Endothelial cell of umbilical vein (primary cell): ENCODE data around the gene HOXD8. TPM values are rescaled to one million over a fixed set of nuclear protein-coding genes. Genes with fewer than 3 reads are reported as not detected.

ENCODE experiments used
- BruUV-seq: library from RNA; stranded (reverse); fragments of 400-500 nt; replicated peaks from 2 replicates; lab custom pipeline; 2021; lab: Mats Ljungman, UMichigan
- CTCF ChIA-PET: fragments of 300-600, 350-600 bp; sonication (Branson Sonifier 250); formaldehyde crosslinking; loops from one replicate; lab custom pipeline; 2021; ENCODE audit warnings: antibody characterized with exemption, inconsistent platforms; lab: Charles Lee
- POLR2A ChIA-PET: fragments of 300-600, 350-600 bp; sonication (Branson Sonifier 250); formaldehyde crosslinking; loops from one replicate; lab custom pipeline; 2021; ENCODE audit warnings: antibody characterized with exemption, inconsistent platforms; lab: Charles Lee
- DNase-seq: peaks from one replicate; pipeline ENCODE4 v3.0.0-alpha.2; 2011; ENCODE audit warnings: low read depth, low spot score
- FAIRE-seq: peaks from 2 replicates; lab custom pipeline; 2011; peaks lifted over from hg19 to GRCh38; lab: Jason Lieb, UNC
- H2AFZ ChIP-seq: 2 replicates; pipeline ENCODE4 v1.6.0; 2012; ENCODE audit warnings: low read depth, low read length, control low read depth, inconsistent platforms
- H3K27ac ChIP-seq: 2 replicates; pipeline ENCODE4 v1.5.1; 2011; ENCODE audit warnings: low read depth, mild to moderate bottlenecking, control low read depth, low read length, moderate library complexity; ENCODE audit not compliant: insufficient read depth
- H3K27me3 ChIP-seq, 2 experiments: 2 replicates each; pipeline versions ENCODE4 v1.6.0 to v1.6.1; 2011; ENCODE audit warnings: low read length in 2 of 2, mixed read lengths in 1 of 2; ENCODE audit not compliant: control insufficient read depth in 2 of 2, insufficient read depth in 2 of 2
- H3K36me3 ChIP-seq, 2 experiments: 2 replicates in 1 of 2; 3 replicates in 1 of 2; pipeline ENCODE4 v1.5.1; 2011; ENCODE audit warnings: low read length in 2 of 2, mild to moderate bottlenecking in 1 of 2, moderate library complexity in 1 of 2; ENCODE audit not compliant: control insufficient read depth in 2 of 2, insufficient read depth in 2 of 2; ENCODE audit errors: extremely low read depth in 1 of 2
- H3K4me1 ChIP-seq: 3 replicates; pipeline ENCODE4 v1.5.1; 2011; ENCODE audit warnings: mild to moderate bottlenecking, low read length; ENCODE audit not compliant: control insufficient read depth, insufficient read depth; ENCODE audit errors: extremely low read depth
- H3K4me2 ChIP-seq: 2 replicates; pipeline ENCODE4 v1.6.1; 2011; ENCODE audit warnings: low read length, control low read depth, mixed read lengths; ENCODE audit not compliant: insufficient read depth
- H3K4me3 ChIP-seq, 3 experiments: fragments of 200-600 bp in 1 of 3; sonication (generic), shearing (Covaris generic) in 1 of 3; replicated peaks in 1 of 3; 2 replicates each; pipeline ENCODE4 v1.5.1; 2011 to 2016; ENCODE audit warnings: control low read depth in 3 of 3, low read length in 3 of 3, mild to moderate bottlenecking in 2 of 3, inconsistent platforms in 1 of 3, low read depth in 1 of 3, moderate library complexity in 1 of 3; ENCODE audit not compliant: insufficient read depth in 1 of 3
- H3K79me2 ChIP-seq: 2 replicates; pipeline ENCODE4 v1.6.0; 2012; ENCODE audit warnings: low read length, inconsistent platforms; ENCODE audit not compliant: control insufficient read depth, insufficient read depth
- H3K9ac ChIP-seq: replicated peaks from 2 replicates; pipeline ENCODE3; 2011; ENCODE audit warnings: low read length, control low read depth; ENCODE audit not compliant: insufficient read depth; ENCODE audit errors: extremely low read depth
- H3K9me1 ChIP-seq: replicated peaks from 3 replicates; pipeline ENCODE4 v1.6.0; 2011; ENCODE audit warnings: mild to moderate bottlenecking, low read length; ENCODE audit not compliant: control insufficient read depth, insufficient read depth; ENCODE audit errors: extremely low read depth
- H3K9me3 ChIP-seq: replicated peaks from 2 replicates; pipeline ENCODE4 v1.5.1; 2012; ENCODE audit warnings: low read length, inconsistent platforms; ENCODE audit not compliant: control insufficient read depth, insufficient read depth
- H4K20me1 ChIP-seq: replicated peaks from 2 replicates; pipeline ENCODE3; 2011; ENCODE audit warnings: mild to moderate bottlenecking, low read length; ENCODE audit not compliant: control insufficient read depth, insufficient read depth; ENCODE audit errors: extremely low read depth
- EZH2 ChIP-seq: IDR thresholded peaks from 2 replicates; pipeline ENCODE4 v1.6.1; 2012; ENCODE audit warnings: borderline replicate concordance, low read depth, mild to moderate bottlenecking, moderate library complexity, low read length, inconsistent platforms; ENCODE audit not compliant: severe bottlenecking
- MYC ChIP-seq: IDR thresholded peaks from one replicate; pipeline ENCODE4 v1.6.1; 2011; ENCODE audit warnings: mild to moderate bottlenecking, low read depth, low read length
- POLR2A ChIP-seq: IDR thresholded peaks from 2 replicates; pipeline ENCODE4 v1.6.1; 2012; ENCODE audit warnings: low read depth, mild to moderate bottlenecking, control low read depth, low read length
- dilution Hi-C: fragments of 300-500 bp; cut with MboI; formaldehyde crosslinking; loops from one replicate; pipeline ENCODE4 v1.15.0; 2019; ENCODE audit warnings: low sequenced_read_pairs; ENCODE audit not compliant: extremely low pct_ligation_motif_present
- intact Hi-C: fragments of 100-400 bp; cut with micrococcal nuclease; formaldehyde crosslinking; loops from one replicate; pipeline ENCODE4 v1.10.0; 2022
- polyA plus RNA-seq, 4 experiments: library from polyadenylated mRNA; depleted of rRNA in 3 of 4; stranded (reverse) in 3 of 4; unstranded in 1 of 4; fragments of >200 nt; gene quantifications; 2 replicates each; pipeline versions ENCODE4 v1.2.1 to v1.2.3, GENCODE V29; 2011 to 2012; ENCODE audit warnings: missing spikeins in 1 of 4
- total RNA-seq: library from RNA; stranded (reverse); gene quantifications from 2 replicates; pipeline ENCODE4 v1.2.3, GENCODE V29; 2021

The HOXD8 gene
- total and polyA plus RNA-seq, 2 donors (not counting 3 experiments of a cell fraction or from before 2014, with no cell fraction given): 6.4 to 15.6 TPM

DNA sequence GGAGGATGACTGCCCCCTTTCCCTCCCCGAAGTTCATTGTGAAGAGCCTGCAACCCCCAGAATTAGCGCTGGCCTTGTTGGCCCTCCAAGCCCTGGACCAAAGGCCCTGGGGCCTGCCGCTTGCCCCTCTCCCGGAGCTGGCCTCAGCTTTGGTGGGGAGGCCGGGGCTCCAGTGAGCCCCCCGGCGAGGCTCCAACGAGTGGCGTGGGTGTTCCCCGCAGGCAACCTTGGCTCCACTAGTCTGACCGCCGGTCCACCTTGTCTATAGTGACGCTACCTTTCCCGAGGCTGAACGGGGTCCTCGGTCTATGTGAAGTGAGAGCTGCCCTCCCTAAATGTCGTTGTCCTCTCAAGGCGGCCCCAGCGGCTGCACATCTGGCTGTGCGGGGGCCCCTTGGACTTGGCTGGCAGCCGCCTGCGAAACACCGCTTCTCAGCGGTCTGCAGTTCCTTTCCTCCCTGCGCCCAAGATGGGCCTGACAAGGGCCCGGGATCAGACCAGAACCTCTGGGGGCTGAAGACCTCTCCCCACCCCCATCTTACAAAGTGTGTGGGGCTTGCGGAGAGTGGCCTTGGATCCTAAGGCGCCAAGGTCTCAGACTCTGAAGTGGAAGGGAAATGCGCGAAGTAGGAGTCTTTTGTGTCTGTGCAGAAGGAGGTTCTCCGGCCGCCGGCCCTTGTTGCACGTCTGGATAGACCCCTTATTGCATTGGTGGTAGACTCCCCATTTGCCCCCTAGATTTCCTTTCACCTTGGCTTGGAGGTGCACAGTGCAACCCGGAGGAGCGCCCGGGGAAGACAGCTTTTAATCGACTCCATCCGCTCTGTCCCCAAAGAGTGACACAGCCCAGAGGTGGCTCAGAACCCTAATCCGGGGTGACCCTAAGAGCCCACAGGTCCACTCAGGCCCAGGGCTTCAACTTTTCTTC is 16.9 kb upstream of the HOXD8 start:
- no peak for FAIRE-seq
- H3K79me2 ChIP-seq: no peaks in the 10 kb centered on the region
- no peak overlapping the region for H2AFZ ChIP-seq
- H3K27ac ChIP-seq: no peak overlapping the region
- no peaks in the 10 kb centered on the region for H3K36me3 ChIP-seq
- no TSS peak for BruUV-seq
- CTCF ChIA-PET: interaction anchor here (0.9 to 4.3 kb wide), 11 partner anchors 9 to 1036 kb away, joined by 3 to 24 read pairs (median 15); partner anchors contain the start of gene HOXD9
- H3K4me2 ChIP-seq: no peak overlapping the region
- H3K27me3 ChIP-seq: peaks cover 82 to 98% of the 10 kb centered on the region in 2 experiments
- DNase-seq: no peak
- intact Hi-C loops (no loop called here), dilution Hi-C loops (no loop called here)
- H3K4me3 ChIP-seq: no peak overlapping the region
- no peaks in the 10 kb centered on the region for H3K9me3 ChIP-seq
- H3K9me1 ChIP-seq: no peaks in the 10 kb centered on the region
- peaks cover 4% of the 10 kb centered on the region for H3K4me1 ChIP-seq
- TF ChIP-seq POLR2A: no peak
- TF ChIP-seq EZH2: peak; percentile 98
- POLR2A ChIA-PET: no interaction called here
- no peak overlapping the region for H3K9ac ChIP-seq
- no peaks in the 10 kb centered on the region for H4K20me1 ChIP-seq

- ChIA-PET POLR2A (no interaction called here), CTCF (interaction anchor here (0.8 to 4.3 kb wide), 9 partner anchors 8 to 1048 kb away, joined by 4 to 22 read pairs (median 5); partner anchors contain the start of gene HOXD9)
- no peak overlapping the region for H3K4me3 ChIP-seq
- intact Hi-C loops (no loop called here), dilution Hi-C loops (no loop called here)
- no peak overlapping the region for H3K27ac ChIP-seq
- no peak for FAIRE-seq
- TF ChIP-seq MYC: no peak
- peak; percentile 62 for TF ChIP-seq EZH2
- no peaks in the 10 kb centered on the region for H3K36me3 ChIP-seq
- H3K27me3 ChIP-seq: peaks cover 86 to 98% of the 10 kb centered on the region in 2 experiments
- H3K9me3 ChIP-seq: no peaks in the 10 kb centered on the region
- H4K20me1 ChIP-seq: no peaks in the 10 kb centered on the region
- no TSS peak for BruUV-seq
- H3K9me1 ChIP-seq: no peaks in the 10 kb centered on the region
- H3K9ac ChIP-seq: no peak overlapping the region
- no peak overlapping the region for H3K4me2 ChIP-seq
- no peaks in the 10 kb centered on the region for H3K79me2 ChIP-seq
- no peak overlapping the region for H2AFZ ChIP-seq
- H3K4me1 ChIP-seq: peaks cover 4% of the 10 kb centered on the region
- no peak for DNase-seq
Measured at GRCh38 chr2:176114120-176114929, 15.2 kb upstream of the HOXD8 start.
